T-helper 1 cell (primary cell): ENCODE results near the gene PSMB4.
"Not testable (repeated sequence)": the region's sequence is repeated elsewhere in the genome, so short reads cannot be mapped to it uniquely, and the experiment has no call there.

Source experiments
- DNase-seq, 5 donors: peaks; one replicate each; pipeline ENCODE4 v3.0.0-alpha.2; 2012 to 2020

Gene PSMB4

DNA sequence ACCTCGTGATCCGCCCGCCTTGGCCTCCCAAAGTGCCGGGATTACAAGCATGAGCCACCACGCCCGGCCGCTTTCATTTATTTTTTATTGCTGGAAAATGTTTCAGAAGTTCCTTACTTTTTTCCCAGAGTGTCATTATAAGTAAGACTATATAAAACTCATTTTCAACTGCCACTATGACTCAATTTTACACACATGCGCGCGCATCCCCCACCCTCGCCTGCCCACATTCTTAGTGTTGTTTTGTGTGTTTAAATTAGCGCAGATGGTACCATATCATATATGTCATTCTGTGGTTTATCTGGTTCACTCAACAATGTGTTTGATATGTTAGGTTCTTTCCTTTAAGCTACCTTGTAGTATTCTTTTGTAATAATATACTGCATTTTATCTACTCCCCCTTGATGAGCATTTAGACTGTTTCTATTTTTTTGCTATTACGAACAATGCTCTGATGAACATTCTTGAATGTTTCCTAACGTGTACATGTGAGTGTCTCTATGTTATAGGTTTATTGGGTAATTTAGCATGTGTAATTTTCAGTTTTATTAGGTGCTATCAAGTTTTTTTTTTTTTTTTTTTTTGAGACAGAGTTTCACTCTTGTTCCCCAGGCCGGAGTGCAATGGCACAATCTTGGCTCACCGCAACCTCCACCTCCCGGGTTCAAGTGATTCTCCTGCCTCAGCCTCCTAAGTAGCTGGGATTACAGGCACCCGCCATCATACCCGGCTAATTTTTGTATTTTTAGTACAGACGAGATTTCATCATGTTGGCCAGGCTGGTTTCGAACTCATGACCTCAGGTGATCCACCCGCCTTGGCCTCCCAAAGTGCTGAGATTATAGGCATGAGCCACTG lies 8.9 kb upstream of the PSMB4 start:
- not testable (repeated sequence) for DNase-seq

DNA sequence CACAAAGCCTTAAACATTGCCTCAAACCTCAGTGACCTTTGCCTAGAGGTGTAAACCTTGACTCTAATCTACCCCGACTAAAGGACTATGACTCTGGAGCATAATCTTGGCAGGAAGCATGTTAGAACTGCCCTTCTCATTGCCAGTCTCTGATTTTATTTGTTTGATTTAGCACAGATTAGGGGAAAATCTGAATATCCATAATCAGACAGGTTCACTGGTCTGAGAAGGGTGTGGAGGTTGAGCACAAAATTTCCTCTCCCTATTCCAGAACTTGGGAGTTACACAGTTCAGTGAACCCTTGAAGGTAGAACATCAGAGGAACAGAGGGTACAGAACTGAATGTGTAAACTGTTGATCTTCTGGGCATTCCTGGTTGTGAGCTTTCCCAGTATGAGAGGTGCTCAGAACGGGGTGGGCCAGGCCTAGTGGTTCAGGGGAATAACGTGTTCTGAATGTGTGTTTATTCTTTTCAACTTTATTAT lies 8.3 kb upstream of the PSMB4 start:
- DNase-seq = no peak

- DNase-seq = no peak
These were observed 5.8 kb upstream of the PSMB4 start for GRCh38 chr1:151393583-151393982.

DNA sequence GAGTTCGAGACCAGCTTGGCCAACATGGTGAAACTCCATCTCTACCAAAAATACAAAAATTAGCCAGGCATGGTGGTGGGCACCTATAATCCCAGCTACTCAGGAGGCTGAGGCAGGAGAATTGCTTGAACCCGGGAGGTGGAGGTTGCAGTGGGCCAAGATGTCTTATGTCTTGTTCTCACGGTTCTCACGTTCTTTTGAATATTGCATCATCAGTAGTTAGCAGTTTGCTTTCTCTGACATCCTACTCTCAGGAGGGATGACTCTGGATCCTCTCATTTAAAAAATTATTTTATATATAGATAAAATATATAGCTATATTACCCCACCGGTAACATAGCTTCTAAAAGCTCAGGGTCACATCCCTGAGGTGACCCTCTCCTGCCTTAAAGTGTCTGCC lies 3.1 kb upstream of the PSMB4 start:
- not testable (repeated sequence) for DNase-seq

GRCh38 chr1:151401125-151401788 lies 1.9 kb downstream of the PSMB4 start:
- DNase-seq = no peak

- no peak for DNase-seq
These were observed 2.5 kb downstream of the PSMB4 start for GRCh38 chr1:151401860-151402259.

DNA sequence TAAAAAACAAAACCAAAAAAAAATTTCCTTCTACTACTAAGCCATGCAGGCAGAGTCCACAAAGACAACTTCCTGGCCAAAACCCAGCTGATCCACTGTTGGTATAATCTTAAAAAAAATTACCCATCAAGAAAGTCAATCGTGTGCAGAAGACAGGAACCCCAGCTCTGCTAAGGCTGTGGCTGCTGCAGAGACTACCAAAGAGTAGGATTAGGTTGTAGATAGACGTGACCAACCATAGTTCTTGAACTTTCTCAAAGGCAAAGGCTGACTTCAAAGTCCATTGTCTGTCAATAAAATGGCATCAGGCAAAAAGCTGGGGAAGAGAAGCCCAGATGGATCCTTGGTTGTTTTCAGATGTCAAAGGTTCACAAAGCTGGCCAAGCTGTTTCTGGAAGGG lies 3.4 kb downstream of the PSMB4 start:
- no peak for DNase-seq

DNA sequence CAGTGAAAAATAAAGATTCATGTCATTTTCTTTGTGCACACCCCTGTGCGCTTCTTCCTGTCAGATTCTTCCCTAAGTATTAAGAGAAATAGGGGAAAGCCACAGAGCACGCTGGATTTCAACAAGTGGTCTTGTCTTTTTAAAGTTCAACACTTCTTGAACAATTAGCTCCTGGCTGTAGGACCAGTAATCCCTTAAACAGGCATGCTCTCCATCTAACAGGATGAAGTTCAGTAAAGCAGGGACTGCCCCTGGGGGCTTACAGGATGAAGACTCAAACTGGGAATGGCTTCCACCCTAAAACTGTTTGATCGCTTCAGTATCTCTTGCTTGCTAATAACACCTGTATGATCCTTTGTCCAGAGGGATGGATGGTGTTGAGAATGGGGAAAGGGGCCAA lies 4.2 kb downstream of the PSMB4 start:
- no peak for DNase-seq

DNA sequence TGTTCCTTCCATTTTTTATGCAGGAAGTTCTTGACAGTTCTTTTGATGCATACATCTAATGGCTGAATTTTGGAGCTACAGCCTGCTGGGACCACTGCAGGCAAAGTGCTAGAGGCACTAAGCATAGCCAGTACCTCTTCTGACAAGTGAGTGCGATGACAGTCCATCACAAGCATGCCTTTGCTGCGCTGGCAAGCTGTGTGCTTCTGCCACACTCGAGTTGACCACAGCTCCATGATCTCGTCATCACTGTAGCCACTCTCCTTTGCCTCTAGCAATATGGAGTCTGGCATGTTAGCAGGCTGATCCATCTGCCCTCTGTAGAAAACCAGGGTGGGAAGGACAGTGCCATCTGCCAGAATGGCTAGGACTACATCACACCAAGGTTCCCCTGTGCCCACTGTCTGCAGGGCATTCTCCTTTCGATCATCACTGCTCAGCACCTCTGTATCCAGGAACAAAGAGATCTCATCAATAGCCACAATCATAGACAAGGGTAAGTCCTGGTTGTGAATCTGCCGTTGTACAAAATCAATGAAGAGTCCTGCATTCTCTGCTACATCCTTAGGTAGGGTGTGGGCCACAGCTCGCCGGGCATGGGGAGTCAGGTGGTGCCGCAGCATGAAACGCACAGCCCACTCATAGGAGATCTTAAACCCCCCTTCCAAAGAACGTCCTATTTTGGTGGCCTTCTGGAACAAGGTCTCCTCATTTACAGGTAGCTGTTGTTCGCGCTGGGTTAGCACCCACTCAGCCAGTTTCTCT lies 6.0 kb downstream of the PSMB4 start:
- no peak for DNase-seq

DNA sequence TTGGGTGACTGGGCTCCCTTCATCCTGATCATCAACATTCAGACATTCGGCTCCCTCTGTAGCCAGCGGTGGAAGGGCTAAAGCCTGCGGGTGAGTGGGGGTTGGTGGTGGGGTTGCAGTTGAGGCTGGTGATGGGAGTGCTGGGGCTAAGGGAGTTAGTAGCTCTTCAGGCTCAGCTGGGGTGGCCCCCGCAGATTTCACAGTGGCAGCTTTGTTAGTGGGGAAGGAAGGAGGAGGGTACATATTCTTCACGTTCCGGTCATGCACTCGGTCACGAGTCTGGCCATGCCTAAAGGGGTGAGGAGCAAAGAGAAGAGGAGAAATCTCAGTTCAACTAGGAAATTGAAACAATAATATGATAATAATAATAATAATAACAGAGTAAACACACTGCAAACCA lies 6.8 kb downstream of the PSMB4 start:
- no peak for DNase-seq

GRCh38 chr1:151407304-151407703 lies 7.9 kb downstream of the PSMB4 start:
- DNase-seq = no peak

- no peak for DNase-seq
These were observed 9.5 kb downstream of the PSMB4 start for GRCh38 chr1:151408891-151409290.

- DNase-seq = no peak
These were observed 12.5 kb downstream of the PSMB4 start for GRCh38 chr1:151411884-151412283.

GRCh38 chr1:151416231-151416630 lies 16.9 kb downstream of the PSMB4 start:
- DNase-seq = no peak

DNA sequence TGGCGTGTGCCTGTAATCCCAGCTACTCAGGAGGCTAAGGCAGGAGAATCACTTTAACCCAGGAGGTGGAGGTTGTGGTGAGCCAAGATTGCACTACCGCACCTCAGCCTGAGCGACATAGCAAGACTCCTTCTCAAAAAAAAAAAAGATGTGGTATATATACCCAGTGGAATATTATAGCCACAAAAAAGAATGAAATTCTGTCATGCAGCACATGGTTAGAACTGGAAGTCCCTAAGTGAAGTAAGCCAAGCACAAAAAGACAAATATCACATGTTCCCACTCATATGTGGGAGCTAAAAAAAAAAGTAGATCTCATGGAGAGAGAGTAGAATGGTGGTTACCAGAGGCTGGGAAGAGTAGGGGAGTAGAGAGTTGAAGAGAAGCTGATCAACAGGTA lies 18.7 kb downstream of the PSMB4 start:
- no peak for DNase-seq

GRCh38 chr1:151419819-151420218 lies 20.4 kb downstream of the PSMB4 start:
- no peak for DNase-seq

DNA sequence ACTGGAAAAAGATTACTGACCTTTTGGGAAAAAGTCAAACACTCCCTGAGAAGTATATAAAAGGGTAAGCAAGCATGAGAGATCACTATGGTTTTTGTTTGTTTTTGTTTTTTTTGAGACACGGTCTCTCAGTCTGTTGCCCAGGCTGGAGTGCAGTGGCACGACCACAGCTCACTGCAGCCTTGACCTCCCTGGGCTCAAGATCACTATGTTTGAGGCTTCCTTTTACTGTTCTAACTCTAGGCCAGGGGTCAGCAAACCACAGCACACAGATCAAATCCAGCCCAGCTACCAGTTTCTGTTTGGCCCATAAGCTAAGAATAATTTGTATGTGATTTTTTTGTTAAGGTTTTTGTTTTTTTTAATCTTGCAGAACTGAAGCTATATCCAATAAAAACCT lies 25.7 kb downstream of the PSMB4 start:
- DNase-seq = no peak

DNA sequence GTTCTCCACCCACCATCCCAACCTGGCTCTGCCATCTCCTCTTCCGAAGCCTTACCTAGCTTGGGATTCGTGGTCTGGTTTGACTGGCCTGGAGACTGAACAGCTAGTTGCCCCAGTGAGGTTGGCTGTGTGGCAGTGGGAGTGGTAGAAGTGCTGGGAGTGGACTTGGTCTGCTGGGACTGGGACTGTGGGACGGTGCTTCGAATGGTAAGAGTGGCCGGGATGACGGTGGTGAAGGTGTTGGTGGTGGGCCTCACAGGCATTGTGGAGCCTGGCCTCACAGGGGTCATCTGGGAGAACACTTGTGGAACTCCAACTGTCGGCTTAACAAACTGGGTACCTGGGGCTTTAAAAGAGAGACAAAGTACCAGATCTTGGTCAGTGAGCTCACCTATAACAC lies 28.7 kb downstream of the PSMB4 start:
- DNase-seq = no peak

GRCh38 chr1:151433827-151434226 lies 34.5 kb downstream of the PSMB4 start:
- not testable (repeated sequence) for DNase-seq

DNA sequence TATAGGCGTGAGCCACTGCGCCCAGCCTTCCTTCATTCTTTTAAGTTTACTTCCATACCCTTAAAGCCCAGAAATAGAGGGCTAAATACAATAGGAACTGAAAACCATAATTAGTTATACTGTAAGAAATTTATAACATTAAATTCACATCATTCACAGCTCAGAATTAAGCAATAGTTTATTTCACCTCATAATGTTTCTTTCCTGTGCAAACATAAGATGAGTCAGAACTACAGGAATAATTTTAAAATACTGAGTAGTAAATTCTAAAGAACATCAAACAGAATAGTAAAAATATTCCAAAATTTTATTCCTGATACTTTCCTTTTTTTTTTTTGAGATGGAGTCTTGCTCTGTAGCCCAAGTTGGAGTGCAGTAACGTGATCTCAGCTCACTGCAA lies 35.8 kb downstream of the PSMB4 start:
- DNase-seq = no peak

- DNase-seq = no peak
These were observed 37.6 kb downstream of the PSMB4 start for GRCh38 chr1:151436985-151437384.

GRCh38 chr1:151437396-151437795 lies 38.0 kb downstream of the PSMB4 start:
- not testable (repeated sequence) for DNase-seq
